ENCODE results near the gene CEL. TPM values are rescaled to one million over a fixed set of nuclear protein-coding genes. Genes with fewer than 3 reads are reported as not detected.

Gene CEL
- total and polyA plus RNA-seq, 3 donors from 2014 or later = 2.1 to 2.6 (median 2.4) TPM

- H3K9me3 ChIP-seq = no peaks in the 10 kb centered on the region
- H3K4me1 ChIP-seq = peaks cover 21% of the 10 kb centered on the region
- peak overlapping the region; percentile 96 to 97 for H3K4me3 ChIP-seq
- TF ChIP-seq CTCF (IDR thresholded peaks at IDR 0.05) = no peak
- no peak for TF ChIP-seq POLR2A (IDR thresholded peaks at IDR 0.05)
- 42 to 48% methylated on average over 10 of the region's 10 CpGs for WGBS, 2 donors
- intact Hi-C loops (cut with DNase I; ENCODE audit: low total_unique reads) = loop anchor here (10.0 kb wide), 1 partner anchor 113 kb away; no protein-coding TSS in a partner anchor
- peak overlapping the region in 1 of 2 donors; percentile 93 for H3K27ac ChIP-seq
- no peaks in the 10 kb centered on the region for H3K36me3 ChIP-seq (ENCODE audit: low read depth, missing control alignments)
- DNase-seq = no peak
- H3K27me3 ChIP-seq = no peaks in the 10 kb centered on the region
Measured at GRCh38 chr9:133031496-133031911, 30.3 kb upstream of the CEL start.

- H3K9me3 ChIP-seq = no peaks in the 10 kb centered on the region
- H3K36me3 ChIP-seq (ENCODE audit: low read depth, missing control alignments) = no peaks in the 10 kb centered on the region
- H3K27me3 ChIP-seq = no peaks in the 10 kb centered on the region
- intact Hi-C loops (cut with DNase I; ENCODE audit: low total_unique reads) = loop anchor here (10.0 kb wide), 1 partner anchor 113 kb away; no protein-coding TSS in a partner anchor
- 63 to 75% methylated on average over 10 of the region's 10 CpGs for WGBS, 2 donors
- peak overlapping the region in 1 of 2 donors; percentile 97 for H3K4me3 ChIP-seq
- no peak overlapping the region for H3K27ac ChIP-seq
- TF ChIP-seq POLR2A (IDR thresholded peaks at IDR 0.05) (no peak), CTCF (IDR thresholded peaks at IDR 0.05) (no peak)
- H3K4me1 ChIP-seq = peaks cover 21% of the 10 kb centered on the region
- no peak for DNase-seq
Measured at GRCh38 chr9:133032171-133032570, 29.6 kb upstream of the CEL start.

GRCh38 chr9:133035669-133036068 lies 26.1 kb upstream of the CEL start:
- Histone ChIP-seq H3K4me3 (no peak overlapping the region), H3K9me3 (no peaks in the 10 kb centered on the region), H3K4me1 (peaks cover 12% of the 10 kb centered on the region), H3K27ac (no peak overlapping the region), H3K36me3 (ENCODE audit: low read depth, missing control alignments) (no peaks in the 10 kb centered on the region), H3K27me3 (no peaks in the 10 kb centered on the region)
- no peak for DNase-seq
- 80 to 90% methylated on average over 6 of the region's 6 CpGs for WGBS, 2 donors
- intact Hi-C loops (cut with DNase I; ENCODE audit: low total_unique reads) = loop anchor here (10.0 kb wide), 1 partner anchor 109 kb away; no protein-coding TSS in a partner anchor
- TF ChIP-seq CTCF (IDR thresholded peaks at IDR 0.05) (no peak), POLR2A (IDR thresholded peaks at IDR 0.05) (no peak)

- DNase-seq = no peak
- TF ChIP-seq CTCF (IDR thresholded peaks at IDR 0.05) = no peak
- TF ChIP-seq POLR2A (IDR thresholded peaks at IDR 0.05) = no peak
- intact Hi-C loops (cut with DNase I; ENCODE audit: low total_unique reads) = loop anchor here (10.0 kb wide), 1 partner anchor 107 kb away; no protein-coding TSS in a partner anchor
- no peaks in the 10 kb centered on the region for H3K27me3 ChIP-seq
- no peaks in the 10 kb centered on the region for H3K36me3 ChIP-seq (ENCODE audit: low read depth, missing control alignments)
- no peak overlapping the region for H3K4me3 ChIP-seq
- H3K27ac ChIP-seq = no peak overlapping the region
- no peaks in the 10 kb centered on the region for H3K9me3 ChIP-seq
- 89 to 94% methylated on average over 25 of the region's 25 CpGs for WGBS, 2 donors
- H3K4me1 ChIP-seq = no peaks in the 10 kb centered on the region
Measured at GRCh38 chr9:133037775-133038515, 23.8 kb upstream of the CEL start.

All from testis (tissue), 3 donors.